HFF-Myc (cell line): Measurements from ENCODE around the gene TAPBPL.
"Not testable (repeated sequence)": the region's sequence is repeated elsewhere in the genome, so short reads cannot be mapped to it uniquely, and the experiment has no call there.

Experiments
- DNase-seq: peaks from one replicate; pipeline ENCODE4 v3.0.0-alpha.2; 2011; ENCODE audit warnings: low read depth; ENCODE audit errors: extremely low read depth
- H3K4me3 ChIP-seq: replicated peaks from 2 replicates; pipeline ENCODE4 v1.5.1; 2011; ENCODE audit warnings: low read depth, mild to moderate bottlenecking, control low read depth, low read length
- CTCF ChIP-seq: IDR thresholded peaks from 2 replicates; pipeline ENCODE4 v1.5.1; 2012; ENCODE audit warnings: mild to moderate bottlenecking, low read depth, low read length, control low read depth; ENCODE audit errors: missing control alignments

The TAPBPL gene

GRCh38 chr12:6494968-6495367 is 43.1 kb downstream of the TAPBPL start:
- no peak for TF ChIP-seq CTCF
- no peak for DNase-seq

DNA sequence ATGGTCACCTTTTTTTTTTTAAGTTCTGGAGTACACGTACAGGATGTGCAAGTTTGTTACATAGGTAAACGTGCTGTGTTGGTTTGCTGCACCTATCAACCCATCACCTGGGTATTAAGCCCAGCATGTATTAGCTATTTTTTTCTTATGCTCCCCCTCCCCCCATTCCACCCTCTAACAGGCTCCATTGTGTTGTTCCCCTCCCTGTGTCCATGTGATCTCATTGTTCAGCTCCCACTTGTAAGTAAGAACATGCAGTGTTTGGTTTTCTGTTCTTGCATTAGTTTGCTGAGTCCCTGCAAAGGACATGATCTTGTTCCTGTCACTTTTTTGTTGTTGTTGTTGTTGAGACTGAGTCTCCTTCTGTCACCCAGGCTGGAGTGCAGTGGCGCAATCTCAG is 45.4 kb downstream of the TAPBPL start:
- not testable (repeated sequence) for H3K4me3 ChIP-seq, DNase-seq

More at GRCh38 chr12:6494968-6495367, 43.1 kb downstream of the TAPBPL start:
- peak overlapping the region; percentile 82 for H3K4me3 ChIP-seq

DNA sequence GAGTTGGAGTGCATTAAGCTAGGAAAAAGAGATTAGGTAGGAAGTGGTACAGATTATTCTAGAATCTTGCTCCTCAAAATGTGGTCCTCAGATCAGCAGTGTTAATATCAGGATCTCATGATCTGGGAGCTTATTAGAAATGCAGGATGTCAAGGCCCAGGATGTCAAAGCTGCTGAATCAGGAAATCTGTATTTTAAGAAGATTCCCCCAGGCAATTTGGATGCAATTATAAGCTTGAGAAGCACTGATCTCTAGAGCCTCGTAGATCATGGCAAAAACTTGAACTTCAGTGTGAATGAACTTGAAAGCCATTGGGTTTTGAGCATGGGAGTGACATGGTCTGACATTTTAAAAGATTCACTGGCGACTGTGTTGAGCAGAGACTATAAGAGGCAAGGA is 48.6 kb downstream of the TAPBPL start:
- DNase-seq, result no peak
- no peak overlapping the region for H3K4me3 ChIP-seq
- TF ChIP-seq CTCF, result no peak

GRCh38 chr12:6507102-6507998 is 55.5 kb downstream of the TAPBPL start:
- no peak for DNase-seq
- no peak for TF ChIP-seq CTCF
- H3K4me3 ChIP-seq, result no peak overlapping the region

DNA sequence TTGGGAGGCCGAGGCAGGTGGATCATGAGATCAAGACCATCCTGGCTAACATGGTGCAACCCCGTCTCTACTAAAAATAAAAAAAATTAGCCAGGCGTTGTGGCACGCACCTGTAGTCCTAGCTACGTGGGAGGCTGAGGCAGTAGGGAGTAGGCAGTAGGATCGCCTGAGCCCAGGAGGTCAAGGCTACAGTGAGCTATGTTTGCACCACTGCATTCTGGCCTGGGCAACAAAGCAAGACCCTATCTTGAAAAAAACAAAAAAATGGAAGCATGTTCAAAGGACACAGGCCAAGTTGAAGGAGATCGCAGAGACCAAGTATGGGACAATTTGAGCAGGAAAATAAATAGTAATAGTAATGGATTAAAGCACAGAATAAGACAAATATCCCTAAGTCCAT is 56.2 kb downstream of the TAPBPL start:
- no peak for DNase-seq
- TF ChIP-seq CTCF, result no peak
- no peak overlapping the region for H3K4me3 ChIP-seq
